HepG2 (cell line): ENCODE measurements around the gene PLD6. TPM values are rescaled to one million over a fixed set of nuclear protein-coding genes. Genes with fewer than 3 reads are reported as not detected.

ENCODE experiments used
- ATAC-seq: fragments of 200-7000 bp; cut with Tn5 transposase; 3 replicates; pipeline ENCODE4 v1.9.1; 2020; ENCODE audit warnings: mild to moderate bottlenecking, moderate library complexity
- BruUV-seq: library from RNA; stranded (reverse); fragments of 400-500 nt; replicated peaks from 2 replicates; lab custom pipeline; 2021; lab: Mats Ljungman, UMichigan
- CTCF ChIA-PET: fragments of 300-600 bp; formaldehyde crosslinking; extraction: SDS; loops from one replicate; lab custom pipeline; 2021; ENCODE audit warnings: low total read pairs, inconsistent platforms, low intra/inter-chr PET ratio; lab: Yijun Ruan, JAX
- POLR2A ChIA-PET: fragments of 350-600 bp; sonication (Branson Sonifier 250); formaldehyde crosslinking; loops from one replicate; lab custom pipeline; 2020; ENCODE audit warnings: antibody characterized with exemption, inconsistent platforms; lab: Yijun Ruan, JAX
- DNase-seq: peaks from one replicate; pipeline ENCODE4 v3.0.0-alpha.2; 2015; ENCODE audit warnings: low spot score
- FAIRE-seq: peaks from 3 replicates; lab custom pipeline; 2011; peaks lifted over from hg19 to GRCh38; lab: Jason Lieb, UNC
- H2AFZ ChIP-seq: one replicate; pipeline ENCODE4 v1.6.1; 2011; ENCODE audit warnings: low read length, inconsistent platforms
- H3K27ac ChIP-seq: fragments of 300-600 bp; 3 replicates; pipeline ENCODE4 v1.8.0; 2011; ENCODE audit warnings: mixed run types, mild to moderate bottlenecking, mixed read lengths, low read length, inconsistent platforms; ENCODE audit not compliant: insufficient read depth; ENCODE audit errors: extremely low read length
- H3K27me3 ChIP-seq, 2 experiments: fragments of 200-600 bp in 1 of 2; 2 replicates in 1 of 2; 3 replicates in 1 of 2; pipeline versions ENCODE4 v1.6.0 to v1.8.0; 2011; ENCODE audit warnings: low read length in 2 of 2, mild to moderate bottlenecking in 2 of 2, moderate library complexity in 2 of 2, inconsistent platforms in 1 of 2; ENCODE audit not compliant: insufficient read depth in 2 of 2, control insufficient read depth in 1 of 2
- H3K36me3 ChIP-seq, 2 experiments: fragments of 200-600 bp in 1 of 2; replicated peaks in 1 of 2; 2 replicates in 1 of 2; 3 replicates in 1 of 2; pipeline versions ENCODE4 v1.5.1 to v1.8.0; 2011; ENCODE audit warnings: low read length in 2 of 2, inconsistent platforms in 1 of 2; ENCODE audit not compliant: insufficient read depth in 2 of 2, control insufficient read depth in 1 of 2
- H3K4me1 ChIP-seq: 2 replicates; pipeline ENCODE4 v1.5.1; 2012; ENCODE audit warnings: low read length, inconsistent platforms; ENCODE audit not compliant: insufficient read depth
- H3K4me2 ChIP-seq: 2 replicates; pipeline ENCODE4 v1.6.0; 2011; ENCODE audit warnings: low read depth, low read length, inconsistent platforms
- H3K4me3 ChIP-seq, 3 experiments: fragments of 200-600 bp in 1 of 3; sonication (generic), shearing (Covaris generic) in 1 of 3; replicated peaks in 1 of 3; 2 replicates each; pipeline ENCODE4 v1.5.1; 2011 to 2016; ENCODE audit warnings: low read length in 3 of 3, inconsistent platforms in 2 of 3, low read depth in 2 of 3, mild to moderate bottlenecking in 2 of 3, control low read depth in 1 of 3, mixed read lengths in 1 of 3; ENCODE audit not compliant: insufficient read depth in 1 of 3
- H3K79me2 ChIP-seq: one replicate; pipeline ENCODE4 v1.6.1; 2011; ENCODE audit warnings: low read length, inconsistent platforms; ENCODE audit not compliant: insufficient read depth
- H3K9ac ChIP-seq: 2 replicates; pipeline ENCODE4 v1.6.0; 2011; ENCODE audit warnings: mild to moderate bottlenecking, low read depth, low read length, inconsistent platforms; ENCODE audit not compliant: insufficient read depth
- H3K9me3 ChIP-seq: 2 replicates; pipeline ENCODE4 v1.5.1; 2012; ENCODE audit warnings: mild to moderate bottlenecking, low read length
- H4K20me1 ChIP-seq: 2 replicates; pipeline ENCODE4 v1.6.0; 2011; ENCODE audit warnings: inconsistent platforms, mild to moderate bottlenecking, low read length, moderate library complexity; ENCODE audit not compliant: insufficient read depth
- HIC2 ChIP-seq: sonication (generic); formaldehyde crosslinking; IDR thresholded peaks from 2 replicates; pipeline ENCODE4 v1.9.0; 2022; ENCODE audit warnings: low read depth, missing genetic modification reagents
- HNF4G ChIP-seq, 2 experiments: sonication (generic) in 1 of 2; formaldehyde crosslinking in 1 of 2; IDR thresholded peaks; 2 replicates each; pipeline versions ENCODE4 v1.4.0 to v1.6.1; 2011 to 2020; ENCODE audit warnings: borderline replicate concordance in 2 of 2, low read depth in 2 of 2, mild to moderate bottlenecking in 2 of 2, low read length in 1 of 2, missing genetic modification reagents in 1 of 2, moderate library complexity in 1 of 2
- JUNB ChIP-seq: sonication (generic); formaldehyde crosslinking; IDR thresholded peaks from 2 replicates; pipeline ENCODE4 v1.8.0; 2022; ENCODE audit warnings: missing genetic modification reagents, mild to moderate bottlenecking, borderline replicate concordance
- NR2F2 ChIP-seq: IDR thresholded peaks from 2 replicates; pipeline ENCODE4 v1.6.1; 2012; ENCODE audit warnings: low read depth, inconsistent platforms, borderline replicate concordance
- POLR2AphosphoS5 ChIP-seq: IDR thresholded peaks from 2 replicates; pipeline ENCODE4 v1.6.1; 2012; ENCODE audit warnings: low read depth, low read length
- ZBTB7A ChIP-seq: sonication (generic); formaldehyde crosslinking; IDR thresholded peaks from 2 replicates; pipeline ENCODE4 v1.8.0; 2022; ENCODE audit warnings: mild to moderate bottlenecking, missing genetic modification reagents
- ZNF343 ChIP-seq: sonication (generic); formaldehyde crosslinking; IDR thresholded peaks from 2 replicates; pipeline ENCODE4 v1.4.0; 2020; ENCODE audit warnings: mild to moderate bottlenecking, missing genetic modification reagents
- ZNF629 ChIP-seq: sonication (generic); formaldehyde crosslinking; conservative IDR thresholded peaks from 2 replicates; pipeline ENCODE4 v1.5.0; 2020; ENCODE audit warnings: missing genetic modification reagents
- WGBS: methylation state at CpG from one replicate; pipeline ENCODE4 v1.1.6; 2017; ENCODE audit warnings: low lambda C conversion rate; 5-methylcytosine and 5-hydroxymethylcytosine counted together
- in situ Hi-C: cut with HindIII; loops from 2 replicates; pipeline ENCODE4 v1.10.0; 2017; ENCODE audit warnings: low pct_unique_long_range_greater_than_20kb; ENCODE audit not compliant: extremely low pct_ligation_motif_present
- intact Hi-C: fragments of 100-400 bp; cut with micrococcal nuclease; formaldehyde crosslinking; loops from one replicate; pipeline ENCODE4 v1.10.0; 2022; ENCODE audit not compliant: unreplicated experiment
- polyA plus RNA-seq, 8 experiments: library from polyadenylated mRNA; depleted of rRNA in 3 of 8; stranded (reverse) in 7 of 8; unstranded in 1 of 8; fragments of >200 nt; fragmentation: Illumina TruSeq in 4 of 8; extraction: Trizol in 4 of 8; gene quantifications; 2 replicates each; pipeline versions ENCODE4 v1.2.1 to v1.2.3, GENCODE V29; 2011 to 2016; ENCODE audit warnings: low read depth in 4 of 8, missing spikeins in 1 of 8, mixed read lengths in 1 of 8; ENCODE audit not compliant: insufficient read depth in 1 of 8
- total RNA-seq, 5 experiments: library from RNA; depleted of rRNA; stranded (reverse); fragments of >200 nt; fragmentation: Illumina TruSeq; extraction: Trizol; gene quantifications; 2 replicates each; pipeline ENCODE4 v1.2.3, GENCODE V29; 2016; ENCODE audit warnings: low read depth in 1 of 5

The PLD6 gene
- total and polyA plus RNA-seq, 2 of the 13 experiments (the other 11 are each of a cell fraction or from before 2014, with no cell fraction given): 5.2 to 11.4 TPM

DNA sequence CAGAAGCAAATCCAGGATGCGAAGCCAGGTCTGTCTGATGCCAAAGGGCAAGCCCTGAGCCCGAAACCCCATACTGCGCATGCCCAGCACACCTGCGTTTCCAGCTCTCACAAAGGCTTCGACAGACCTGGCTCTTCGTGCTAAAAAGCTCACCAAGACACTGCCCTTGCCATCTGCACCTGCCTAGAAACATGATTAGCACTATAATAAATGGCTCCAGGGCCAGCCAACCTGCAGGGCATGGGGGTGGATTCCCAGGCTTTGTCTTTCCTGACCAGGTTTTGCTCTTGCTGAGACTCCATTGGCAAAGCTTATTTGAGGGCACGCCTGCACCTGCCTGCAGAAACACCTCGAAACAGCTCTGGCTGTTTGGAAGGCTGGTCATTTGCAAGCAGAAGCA, 14.4 kb upstream of the PLD6 start:
- Histone ChIP-seq H3K36me3 (peaks cover 52 to 90% of the 10 kb centered on the region in 2 experiments), H3K4me2 (no peak overlapping the region), H3K79me2 (no peaks in the 10 kb centered on the region), H3K4me3 (no peak overlapping the region), H3K4me1 (no peaks in the 10 kb centered on the region), H3K27ac (no peak overlapping the region)
- no peak for DNase-seq
- 100% methylated on average over 6 of the region's 8 CpGs for WGBS
- in situ Hi-C loops: no loop called here
- no peak for FAIRE-seq
- TF ChIP-seq HIC2 (CRISPR knock-in tag) (no peak), JUNB (CRISPR knock-in tag) (no peak), POLR2AphosphoS5 (no peak), HNF4G (IDR thresholded peaks at IDR 0.05; ENCODE audit: borderline replicate concordance, low read depth, low read length) (no peak), HNF4G (CRISPR knock-in tag; IDR thresholded peaks at IDR 0.05; ENCODE audit: borderline replicate concordance, low read depth) (no peak), ZBTB7A (CRISPR knock-in tag) (no peak), ZNF343 (CRISPR knock-in tag) (no peak), ZNF629 (CRISPR knock-in tag) (no peak), NR2F2 (no peak)
- TF ChIP-seq, all 625 proteins: peak for 0
- Histone ChIP-seq H4K20me1 (no peaks in the 10 kb centered on the region), H3K27me3 (no peaks in the 10 kb centered on the region), H2AFZ (no peak overlapping the region), H3K9me3 (no peaks in the 10 kb centered on the region), H3K9ac (no peak overlapping the region)
- CTCF ChIA-PET: no interaction called here
- BruUV-seq: no TSS peak
- intact Hi-C loops: no loop called here
- no peak for ATAC-seq
- POLR2A ChIA-PET: no interaction called here
